Cerebellar nuclear complex (tissue), 1 donor: ENCODE data around the gene TEX29.

ENCODE experiments used
- DNase-seq, 2 experiments: peaks; one replicate each; lab custom pipeline; 2025; lab: John Stamatoyannopoulos, UW

TEX29 gene

GRCh38 chr13:111370147-111370546 is 49.7 kb downstream of the TEX29 start:
- DNase-seq: no peak

- no peak for DNase-seq
These were observed 50.4 kb downstream of the TEX29 start for GRCh38 chr13:111370570-111371535.

- no peak for DNase-seq
These were observed 51.3 kb downstream of the TEX29 start for GRCh38 chr13:111371720-111372119.

GRCh38 chr13:111372651-111373425 is 52.4 kb downstream of the TEX29 start:
- no peak for DNase-seq

- DNase-seq: no peak
These were observed 53.0 kb downstream of the TEX29 start for GRCh38 chr13:111373486-111373885.

- DNase-seq: no peak
These were observed 60.0 kb downstream of the TEX29 start for GRCh38 chr13:111380431-111380830.

- no peak for DNase-seq
These were observed 62.0 kb downstream of the TEX29 start for GRCh38 chr13:111382411-111382810.

- no peak for DNase-seq
These were observed 62.4 kb downstream of the TEX29 start for GRCh38 chr13:111382877-111383276.

- DNase-seq: no peak
These were observed 63.4 kb downstream of the TEX29 start for GRCh38 chr13:111383591-111384440.

- no peak for DNase-seq
These were observed 64.2 kb downstream of the TEX29 start for GRCh38 chr13:111384441-111385182.

- no peak for DNase-seq
These were observed 64.9 kb downstream of the TEX29 start for GRCh38 chr13:111385183-111385857.

- DNase-seq: no peak
These were observed 66.8 kb downstream of the TEX29 start for GRCh38 chr13:111387026-111387871.

- DNase-seq: no peak
These were observed 67.6 kb downstream of the TEX29 start for GRCh38 chr13:111387945-111388600.

- DNase-seq: no peak
These were observed 68.5 kb downstream of the TEX29 start for GRCh38 chr13:111388851-111389500.

- no peak for DNase-seq
These were observed 69.4 kb downstream of the TEX29 start for GRCh38 chr13:111389621-111390521.

GRCh38 chr13:111390522-111391270 is 70.3 kb downstream of the TEX29 start:
- DNase-seq: no peak

GRCh38 chr13:111392486-111392885 is 72.0 kb downstream of the TEX29 start:
- DNase-seq: no peak
